ENCODE results near the gene UNK.

- TF ChIP-seq EZH2 (IDR thresholded peaks at IDR 0.05; ENCODE audit: low read depth) (no peak), CTCF (conservative IDR thresholded peaks at IDR 0.05) (no peak)
Measured at GRCh38 chr17:75840799-75841164, 56.2 kb downstream of the UNK start.
